DMS 273 treated with DMSO at 0.1 percent for 48 hours (cell line): ENCODE results near the gene SCFD1.
A peak's percentile ranks its signal among the peaks of the same experiment; 100 is the strongest.
"Not testable (repeated sequence)": the region's sequence is repeated elsewhere in the genome, so short reads cannot be mapped to it uniquely, and the experiment has no call there.

Experiments
- DNase-seq: peaks from one replicate; lab custom pipeline; 2025; lab: John Stamatoyannopoulos, UW

SCFD1 gene

GRCh38 chr14:30610787-30611343 is 11.3 kb upstream of the SCFD1 start:
- peak; percentile 59 for DNase-seq

GRCh38 chr14:30614155-30614554 is 8.0 kb upstream of the SCFD1 start:
- DNase-seq, result no peak

DNA sequence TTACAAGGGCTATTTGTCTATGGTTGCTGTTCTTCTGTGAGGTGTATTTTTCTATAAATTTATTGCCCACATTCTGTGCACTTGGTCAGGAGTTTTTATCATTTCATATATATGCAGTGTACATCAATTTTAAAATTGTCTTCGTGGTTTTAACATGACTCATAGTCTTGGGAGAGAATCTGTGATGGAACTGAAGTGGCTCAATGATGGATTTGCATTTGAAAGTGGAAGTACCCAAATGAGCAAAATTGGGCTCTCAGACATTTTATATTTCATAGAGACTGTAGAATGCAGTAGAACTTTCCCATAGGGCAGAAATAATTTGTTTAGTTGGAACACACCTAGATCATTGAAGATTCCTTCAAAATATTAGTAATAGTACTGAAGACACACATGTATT is 1.9 kb upstream of the SCFD1 start:
- DNase-seq, result no peak

- DNase-seq, result no peak
These were observed 672 bp upstream of the SCFD1 start for GRCh38 chr14:30621354-30621939.

DNA sequence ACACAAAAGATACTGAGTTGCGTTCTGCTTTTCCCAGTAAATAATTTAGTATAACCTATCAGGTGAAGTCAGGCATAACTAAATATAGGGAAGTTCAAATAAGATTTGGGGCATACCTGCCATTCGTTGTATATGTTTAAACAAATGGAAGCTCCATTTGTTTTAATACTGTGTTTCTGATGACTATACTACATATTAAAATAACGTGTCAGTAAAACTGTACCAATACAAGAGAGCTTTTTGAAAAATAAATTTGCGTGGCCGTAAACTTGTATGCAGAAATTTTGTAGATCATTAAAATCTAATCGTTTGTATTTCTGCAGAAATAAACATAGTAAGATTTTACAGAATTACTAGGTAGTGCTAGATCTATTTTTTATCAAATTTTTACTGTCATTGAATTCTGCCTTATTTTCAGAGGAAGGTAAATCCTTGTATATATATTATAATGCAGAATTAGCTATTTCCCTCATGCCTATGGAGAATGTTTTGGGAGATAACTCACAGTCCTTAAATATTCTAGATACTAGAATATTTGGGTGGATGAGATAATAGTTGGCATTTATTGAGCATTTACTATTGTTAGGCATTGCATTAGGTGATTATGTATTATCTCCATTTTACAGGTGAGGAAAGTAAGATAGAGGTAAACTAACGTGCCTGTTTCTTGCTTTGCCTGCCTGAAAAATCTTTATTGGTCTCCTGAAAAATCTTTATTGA is 1.5 kb downstream of the SCFD1 start:
- no peak for DNase-seq

DNA sequence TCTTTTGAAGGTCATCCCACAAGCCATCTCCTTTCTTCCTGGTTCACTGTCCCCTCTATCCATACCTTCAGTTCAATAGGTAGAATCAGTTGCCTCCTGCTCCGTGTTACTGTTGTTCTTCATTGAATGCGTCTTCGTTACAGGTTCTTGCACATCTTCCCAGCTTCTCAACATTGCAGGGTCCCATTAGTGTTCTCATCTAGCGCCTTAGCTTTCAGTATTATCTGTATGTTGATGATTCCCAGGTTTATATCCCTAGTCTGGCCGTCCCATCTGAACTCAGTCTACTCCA is 2.0 kb downstream of the SCFD1 start:
- DNase-seq, result no peak

GRCh38 chr14:30625533-30625932 is 3.4 kb downstream of the SCFD1 start:
- no peak for DNase-seq

DNA sequence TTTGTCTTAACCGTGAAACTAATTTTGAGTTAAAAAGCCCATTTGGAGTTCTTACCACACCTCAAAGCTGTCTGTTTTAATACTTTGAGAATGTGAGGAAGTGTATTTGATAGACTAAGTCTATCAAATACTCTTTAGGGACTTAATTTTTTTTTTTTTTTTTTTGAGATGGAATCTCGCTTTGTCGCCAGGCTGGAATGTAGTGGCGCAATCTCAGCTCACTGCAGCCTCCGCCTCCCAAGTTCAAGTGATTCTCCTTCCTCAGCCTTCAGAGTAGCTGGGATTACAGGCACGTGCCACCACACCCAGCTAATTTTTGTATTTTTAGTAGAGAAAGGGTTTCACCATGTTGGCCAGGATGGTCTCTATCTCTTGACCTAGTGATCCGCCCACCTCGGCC is 7.3 kb downstream of the SCFD1 start:
- not testable (repeated sequence) for DNase-seq

DNA sequence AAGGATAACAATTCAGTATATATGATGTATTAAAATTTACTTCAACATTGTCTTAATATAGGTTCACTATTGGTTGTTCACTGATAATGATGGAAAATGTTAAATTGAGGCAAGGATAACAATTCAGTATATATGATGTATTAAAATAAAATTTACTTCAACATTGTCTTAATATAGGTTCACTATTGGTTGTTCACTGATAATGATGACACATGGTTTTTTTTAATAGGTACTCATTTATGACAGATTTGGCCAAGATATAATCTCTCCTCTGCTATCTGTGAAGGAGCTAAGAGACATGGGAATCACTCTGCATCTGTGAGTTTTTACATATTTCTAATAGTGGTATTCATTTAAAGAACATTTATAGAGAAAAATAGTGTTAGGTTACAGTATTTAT is 8.1 kb downstream of the SCFD1 start:
- DNase-seq, result no peak

DNA sequence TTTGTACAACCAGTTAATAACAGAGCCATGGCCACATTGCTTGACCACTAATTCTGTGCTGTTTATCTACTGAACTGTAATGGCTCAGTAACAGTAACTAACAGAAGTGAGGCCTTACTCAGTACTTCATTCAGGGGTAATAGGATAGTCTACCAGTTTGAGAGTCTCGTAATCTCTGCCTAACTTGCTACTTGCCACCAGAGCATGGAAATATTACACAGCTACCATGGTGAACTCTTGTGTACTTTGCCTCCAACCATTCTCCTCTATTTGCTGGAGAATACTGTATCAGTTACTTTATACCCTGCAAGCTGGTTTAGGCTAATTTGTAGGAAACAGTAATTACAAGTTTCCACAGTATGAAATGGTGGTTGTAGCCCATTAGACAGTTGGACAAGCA is 10.6 kb downstream of the SCFD1 start:
- DNase-seq, result no peak

DNA sequence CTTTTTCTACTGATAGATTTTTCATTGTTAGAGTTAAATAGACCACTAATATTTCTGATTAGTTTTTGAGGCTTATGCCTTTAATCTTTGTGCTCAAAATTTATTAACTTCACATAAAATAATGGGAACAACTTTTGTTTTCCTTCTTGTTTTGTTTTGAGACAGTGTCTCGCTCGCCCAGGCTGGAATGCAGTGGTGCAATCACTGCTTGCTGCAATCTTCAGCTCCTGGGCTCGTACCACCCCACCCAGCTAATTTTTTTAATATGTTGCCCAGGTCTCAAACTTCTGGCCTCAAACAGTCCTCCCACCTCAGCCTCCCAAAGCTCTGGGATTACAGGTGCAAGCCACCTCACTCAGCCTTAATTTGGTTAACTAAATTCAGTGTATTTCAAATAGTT is 16.8 kb downstream of the SCFD1 start:
- DNase-seq, result no peak

GRCh38 chr14:30641207-30641606 is 19.1 kb downstream of the SCFD1 start:
- DNase-seq, result no peak

DNA sequence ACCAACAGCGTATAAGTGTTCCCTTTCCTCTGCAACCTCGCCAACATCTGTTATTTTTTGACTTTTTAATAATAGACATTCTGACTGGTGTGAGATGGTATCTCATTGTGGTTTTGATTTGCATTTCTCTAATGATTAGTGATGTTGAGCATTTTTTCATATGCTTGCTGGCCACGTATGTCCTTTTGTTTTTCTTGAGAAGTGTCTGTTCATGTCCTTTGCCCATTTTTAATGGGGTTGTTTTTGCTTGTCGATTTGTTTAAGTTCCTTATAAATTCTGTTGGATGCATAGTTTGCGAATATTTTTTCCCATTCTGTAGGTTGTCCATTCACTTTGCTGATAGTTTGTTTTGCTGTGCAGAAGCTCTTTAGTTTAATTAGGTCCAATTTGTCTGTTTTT is 22.3 kb downstream of the SCFD1 start:
- not testable (repeated sequence) for DNase-seq

DNA sequence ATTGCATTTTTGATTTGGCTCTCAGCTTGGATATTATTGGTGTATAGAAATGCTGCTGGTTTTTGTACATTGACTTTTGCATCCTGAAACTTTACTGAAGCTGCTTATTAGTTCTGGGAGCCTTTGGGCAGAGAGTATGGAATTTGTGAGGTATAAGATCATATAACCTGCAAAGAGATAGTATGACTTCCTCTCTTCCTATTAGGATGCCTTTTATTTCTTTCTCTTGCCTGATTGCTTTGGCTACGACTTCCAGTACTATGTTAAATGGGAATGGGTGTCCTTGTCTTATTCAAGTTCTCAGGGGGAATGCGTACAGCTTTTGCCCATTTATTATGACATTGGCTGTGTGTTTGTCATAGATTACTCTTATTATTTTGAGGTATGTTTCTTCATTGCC is 23.5 kb downstream of the SCFD1 start:
- DNase-seq, result no peak

- DNase-seq, result no peak
These were observed 26.4 kb downstream of the SCFD1 start for GRCh38 chr14:30648471-30648870.

GRCh38 chr14:30651937-30652336 is 29.8 kb downstream of the SCFD1 start:
- no peak for DNase-seq

- peak; percentile 1 for DNase-seq
These were observed 33.0 kb downstream of the SCFD1 start for GRCh38 chr14:30655124-30655523.

GRCh38 chr14:30655658-30656057 is 33.5 kb downstream of the SCFD1 start:
- DNase-seq, result no peak

GRCh38 chr14:30656190-30656632 is 34.1 kb downstream of the SCFD1 start:
- no peak for DNase-seq

- DNase-seq, result no peak
These were observed 34.9 kb downstream of the SCFD1 start for GRCh38 chr14:30657050-30657449.

GRCh38 chr14:30657606-30658163 is 35.6 kb downstream of the SCFD1 start:
- no peak for DNase-seq

- no peak for DNase-seq
These were observed 36.5 kb downstream of the SCFD1 start for GRCh38 chr14:30658645-30659044.

GRCh38 chr14:30669594-30669993 is 47.5 kb downstream of the SCFD1 start:
- no peak for DNase-seq

DNA sequence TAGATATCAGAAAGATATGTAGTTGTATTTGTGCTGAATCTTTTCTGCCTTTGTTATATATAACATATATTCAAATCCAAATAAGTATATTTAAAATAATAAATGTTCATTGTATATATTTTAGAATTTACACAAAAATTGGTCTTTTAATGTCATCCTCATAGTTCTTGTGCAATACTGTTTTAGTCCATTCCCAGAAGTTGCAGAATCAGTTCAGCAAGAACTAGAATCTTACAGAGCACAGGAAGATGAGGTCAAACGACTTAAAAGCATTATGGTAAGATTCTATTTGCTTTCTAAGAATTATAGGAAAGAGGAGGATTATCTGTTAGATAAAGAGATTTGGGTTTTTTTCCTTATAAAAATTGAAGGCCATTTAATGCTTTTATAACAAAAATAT is 51.0 kb downstream of the SCFD1 start:
- no peak for DNase-seq
